Gastroesophageal sphincter (tissue), 3 donors: Measurements from ENCODE around the gene SAMD9L.

Source experiments
- EP300 ChIP-seq: sonication (generic); formaldehyde crosslinking; IDR thresholded peaks from one replicate; pipeline ENCODE4 v1.6.1; 2017; ENCODE audit warnings: antibody characterized with exemption, mild to moderate bottlenecking
- POLR2A ChIP-seq, 2 donors: fragments of 450-650 bp; IDR thresholded peaks; one replicate each; pipeline ENCODE4 v1.6.1; 2017; ENCODE audit warnings: antibody characterized with exemption in 2 of 2, mild to moderate bottlenecking in 2 of 2, moderate library complexity in 1 of 2
- POLR2AphosphoS5 ChIP-seq: sonication (generic); formaldehyde crosslinking; IDR thresholded peaks from one replicate; pipeline ENCODE4 v1.6.1; 2017; ENCODE audit warnings: antibody characterized with exemption
- TF ChIP-seq, protein P1 (sequence below), 4 experiments: fragments of 200-600 bp in 2 of 4; fragments of 450-650 bp in 2 of 4; sonication (generic) in 1 of 4; IDR thresholded peaks; one replicate each; pipeline ENCODE4 v1.5.1; 2017 to 2019; ENCODE audit warnings: antibody characterized with exemption in 4 of 4, mild to moderate bottlenecking in 2 of 4, moderate library complexity in 2 of 4

DNA sequence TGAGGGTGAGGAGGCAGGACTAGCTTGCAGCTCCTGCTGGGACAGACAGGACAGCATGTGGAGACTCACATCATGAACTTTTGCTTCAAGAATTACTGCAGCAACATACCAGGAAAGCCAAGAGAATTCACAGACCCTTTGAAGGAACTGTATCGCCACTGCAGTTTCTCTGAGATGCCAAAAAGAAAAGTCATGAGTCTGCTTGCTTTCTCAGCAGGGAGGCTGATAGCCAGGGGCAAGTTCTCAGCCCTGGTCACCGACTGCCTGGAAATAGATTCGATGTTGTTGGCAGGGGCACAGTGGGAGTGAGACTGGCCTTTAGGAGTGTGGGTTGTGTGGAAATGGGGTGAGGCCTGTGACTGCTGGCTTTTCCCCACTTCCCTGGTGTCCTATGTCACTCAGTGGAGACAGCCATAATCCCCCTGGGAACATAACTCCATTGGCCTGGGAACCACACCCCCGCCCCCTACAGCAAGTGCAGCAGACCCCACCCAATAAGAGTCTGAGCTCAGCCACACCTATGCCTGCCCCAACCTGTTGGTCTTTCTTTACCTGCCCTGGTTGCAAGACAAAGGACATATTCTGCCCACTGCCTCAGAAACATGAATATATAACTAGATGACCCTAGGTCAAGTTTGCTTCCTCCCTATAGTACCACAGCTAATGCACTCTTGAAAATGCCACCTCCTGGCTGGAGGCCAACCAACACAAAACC lies 28.8 kb downstream of the SAMD9L start:
- TF ChIP-seq, protein P1, sequence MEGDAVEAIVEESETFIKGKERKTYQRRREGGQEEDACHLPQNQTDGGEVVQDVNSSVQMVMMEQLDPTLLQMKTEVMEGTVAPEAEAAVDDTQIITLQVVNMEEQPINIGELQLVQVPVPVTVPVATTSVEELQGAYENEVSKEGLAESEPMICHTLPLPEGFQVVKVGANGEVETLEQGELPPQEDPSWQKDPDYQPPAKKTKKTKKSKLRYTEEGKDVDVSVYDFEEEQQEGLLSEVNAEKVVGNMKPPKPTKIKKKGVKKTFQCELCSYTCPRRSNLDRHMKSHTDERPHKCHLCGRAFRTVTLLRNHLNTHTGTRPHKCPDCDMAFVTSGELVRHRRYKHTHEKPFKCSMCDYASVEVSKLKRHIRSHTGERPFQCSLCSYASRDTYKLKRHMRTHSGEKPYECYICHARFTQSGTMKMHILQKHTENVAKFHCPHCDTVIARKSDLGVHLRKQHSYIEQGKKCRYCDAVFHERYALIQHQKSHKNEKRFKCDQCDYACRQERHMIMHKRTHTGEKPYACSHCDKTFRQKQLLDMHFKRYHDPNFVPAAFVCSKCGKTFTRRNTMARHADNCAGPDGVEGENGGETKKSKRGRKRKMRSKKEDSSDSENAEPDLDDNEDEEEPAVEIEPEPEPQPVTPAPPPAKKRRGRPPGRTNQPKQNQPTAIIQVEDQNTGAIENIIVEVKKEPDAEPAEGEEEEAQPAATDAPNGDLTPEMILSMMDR (IDR thresholded peaks at IDR 0.05) = no peak
- TF ChIP-seq EP300 = no peak
- TF ChIP-seq POLR2A (IDR thresholded peaks at IDR 0.05) = no peak
- no peak for TF ChIP-seq POLR2AphosphoS5
